ENCODE data around the gene SPRR1B.

DNA sequence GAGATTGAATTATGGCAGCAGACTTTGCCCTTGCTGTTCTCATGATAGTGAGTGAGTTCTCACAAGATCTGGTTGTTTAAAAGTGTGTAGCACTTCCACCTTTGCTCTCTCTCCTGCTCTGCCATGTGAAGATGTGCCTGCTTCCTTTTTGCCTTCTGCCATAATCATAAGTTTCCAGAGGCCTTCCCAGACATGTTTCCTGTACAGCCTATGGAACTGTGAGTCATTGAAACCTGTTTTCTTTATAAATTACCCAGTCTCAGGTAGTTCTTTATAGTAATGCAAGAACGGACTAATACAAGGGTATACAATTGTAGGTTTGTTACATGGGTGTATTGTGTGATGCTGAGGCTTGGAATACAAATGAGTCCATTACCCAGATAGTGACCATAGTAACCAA lies 4.2 kb downstream of the SPRR1B start:
- TF ChIP-seq, protein P1, sequence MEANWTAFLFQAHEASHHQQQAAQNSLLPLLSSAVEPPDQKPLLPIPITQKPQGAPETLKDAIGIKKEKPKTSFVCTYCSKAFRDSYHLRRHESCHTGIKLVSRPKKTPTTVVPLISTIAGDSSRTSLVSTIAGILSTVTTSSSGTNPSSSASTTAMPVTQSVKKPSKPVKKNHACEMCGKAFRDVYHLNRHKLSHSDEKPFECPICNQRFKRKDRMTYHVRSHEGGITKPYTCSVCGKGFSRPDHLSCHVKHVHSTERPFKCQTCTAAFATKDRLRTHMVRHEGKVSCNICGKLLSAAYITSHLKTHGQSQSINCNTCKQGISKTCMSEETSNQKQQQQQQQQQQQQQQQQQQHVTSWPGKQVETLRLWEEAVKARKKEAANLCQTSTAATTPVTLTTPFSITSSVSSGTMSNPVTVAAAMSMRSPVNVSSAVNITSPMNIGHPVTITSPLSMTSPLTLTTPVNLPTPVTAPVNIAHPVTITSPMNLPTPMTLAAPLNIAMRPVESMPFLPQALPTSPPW (CRISPR knock-in tag; IDR thresholded peaks at IDR 0.05): no peak
- TF ChIP-seq, protein P2, sequence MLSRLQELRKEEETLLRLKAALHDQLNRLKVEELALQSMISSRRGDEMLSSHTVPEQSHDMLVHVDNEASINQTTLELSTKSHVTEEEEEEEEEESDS (CRISPR knock-in tag; IDR thresholded peaks at IDR 0.05): no peak
- TF ChIP-seq BHLHE40 (IDR thresholded peaks at IDR 0.05; ENCODE audit: low read length) (no peak), NR3C1 (CRISPR knock-in tag; IDR thresholded peaks at IDR 0.05) (no peak)
- TF ChIP-seq, protein P3, sequence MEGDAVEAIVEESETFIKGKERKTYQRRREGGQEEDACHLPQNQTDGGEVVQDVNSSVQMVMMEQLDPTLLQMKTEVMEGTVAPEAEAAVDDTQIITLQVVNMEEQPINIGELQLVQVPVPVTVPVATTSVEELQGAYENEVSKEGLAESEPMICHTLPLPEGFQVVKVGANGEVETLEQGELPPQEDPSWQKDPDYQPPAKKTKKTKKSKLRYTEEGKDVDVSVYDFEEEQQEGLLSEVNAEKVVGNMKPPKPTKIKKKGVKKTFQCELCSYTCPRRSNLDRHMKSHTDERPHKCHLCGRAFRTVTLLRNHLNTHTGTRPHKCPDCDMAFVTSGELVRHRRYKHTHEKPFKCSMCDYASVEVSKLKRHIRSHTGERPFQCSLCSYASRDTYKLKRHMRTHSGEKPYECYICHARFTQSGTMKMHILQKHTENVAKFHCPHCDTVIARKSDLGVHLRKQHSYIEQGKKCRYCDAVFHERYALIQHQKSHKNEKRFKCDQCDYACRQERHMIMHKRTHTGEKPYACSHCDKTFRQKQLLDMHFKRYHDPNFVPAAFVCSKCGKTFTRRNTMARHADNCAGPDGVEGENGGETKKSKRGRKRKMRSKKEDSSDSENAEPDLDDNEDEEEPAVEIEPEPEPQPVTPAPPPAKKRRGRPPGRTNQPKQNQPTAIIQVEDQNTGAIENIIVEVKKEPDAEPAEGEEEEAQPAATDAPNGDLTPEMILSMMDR (IDR thresholded peaks at IDR 0.05 in 2 of 3, conservative IDR thresholded peaks at IDR 0.05 in 1 of 3; ENCODE audit: insufficient read depth in 2 of 3, low read depth in 1 of 3, low read length in 3 of 3): no peak
